GM06990 (cell line): ENCODE data around the gene NCAPH2.

Source experiments
- DNase-seq: peaks from one replicate; pipeline ENCODE4 v3.0.0-alpha.2; 2011; ENCODE audit not compliant: insufficient read length; ENCODE audit errors: extremely low read depth
- H3K27me3 ChIP-seq: replicated peaks from 2 replicates; pipeline ENCODE4 v1.6.0; 2011; ENCODE audit warnings: low read length; ENCODE audit not compliant: control insufficient read depth, insufficient read depth
- H3K36me3 ChIP-seq: 2 replicates; pipeline ENCODE4 v1.5.1; 2011; ENCODE audit warnings: low read length; ENCODE audit not compliant: control insufficient read depth, insufficient read depth
- H3K4me3 ChIP-seq: replicated peaks from 2 replicates; pipeline ENCODE4 v1.5.1; 2011; ENCODE audit warnings: low read depth, mild to moderate bottlenecking, control low read depth, low read length
- CTCF ChIP-seq: IDR thresholded peaks from 2 replicates; pipeline ENCODE4 v1.5.1; 2011; ENCODE audit warnings: low read length, control low read depth, mild to moderate bottlenecking, inconsistent platforms; ENCODE audit not compliant: insufficient read depth, poor library complexity, severe bottlenecking

The NCAPH2 gene

GRCh38 chr22:50490531-50491308, 17.3 kb upstream of the NCAPH2 start:
- no peak overlapping the region for H3K4me3 ChIP-seq

GRCh38 chr22:50497093-50497492, 10.9 kb upstream of the NCAPH2 start:
- H3K4me3 ChIP-seq, result no peak overlapping the region
- DNase-seq, result no peak
- no peaks in the 10 kb centered on the region for H3K36me3 ChIP-seq
- no peak for TF ChIP-seq CTCF
- H3K27me3 ChIP-seq, result no peaks in the 10 kb centered on the region

More at GRCh38 chr22:50490531-50491308, 17.3 kb upstream of the NCAPH2 start:
- no peak for DNase-seq
- no peak for TF ChIP-seq CTCF
- Histone ChIP-seq H3K36me3 (no peaks in the 10 kb centered on the region), H3K27me3 (no peaks in the 10 kb centered on the region)

GRCh38 chr22:50498322-50498890, 9.6 kb upstream of the NCAPH2 start:
- peak; percentile 72 for TF ChIP-seq CTCF
- Histone ChIP-seq H3K27me3 (no peaks in the 10 kb centered on the region), H3K4me3 (no peak overlapping the region), H3K36me3 (peaks cover 7% of the 10 kb centered on the region)
- no peak for DNase-seq

GRCh38 chr22:50500452-50500851, 7.6 kb upstream of the NCAPH2 start:
- Histone ChIP-seq H3K27me3 (no peaks in the 10 kb centered on the region), H3K36me3 (peaks cover 18% of the 10 kb centered on the region), H3K4me3 (no peak overlapping the region)
- TF ChIP-seq CTCF, result no peak
- DNase-seq, result no peak

DNA sequence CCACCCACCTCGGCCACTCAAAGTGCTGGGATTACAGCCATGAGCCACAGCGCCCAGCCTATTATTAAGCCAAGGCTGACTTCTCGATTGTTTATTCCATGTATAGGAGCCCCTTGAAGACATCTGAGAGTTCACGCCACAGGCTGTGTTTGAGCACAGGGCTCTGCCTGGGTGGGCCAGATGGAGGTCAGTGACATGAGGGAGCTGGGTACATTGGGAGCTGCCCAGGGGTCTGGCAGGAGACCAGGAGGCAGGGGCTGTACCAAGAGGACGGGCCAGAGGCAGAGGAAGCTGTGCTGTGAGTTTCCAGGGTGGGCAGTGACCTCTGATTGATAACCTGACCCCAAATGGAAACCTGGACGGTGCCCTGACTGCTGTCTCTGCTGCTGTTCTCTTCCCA, 5.9 kb upstream of the NCAPH2 start:
- no peak overlapping the region for H3K4me3 ChIP-seq
- H3K27me3 ChIP-seq, result no peaks in the 10 kb centered on the region
- peaks cover 20% of the 10 kb centered on the region for H3K36me3 ChIP-seq
- no peak for TF ChIP-seq CTCF
- DNase-seq, result no peak
